Esophagus (tissue), 2 donors: Measurements from ENCODE around the gene GALR3. TPM values are rescaled to one million over a fixed set of nuclear protein-coding genes. Genes with fewer than 3 reads are reported as not detected.

Experiments used
- H3K27ac ChIP-seq, 2 donors: one replicate each; pipeline ENCODE4 v1.5.1; 2013; ENCODE audit warnings: low read depth in 2 of 2, mild to moderate bottlenecking in 2 of 2, inconsistent platforms in 1 of 2, low read length in 1 of 2, moderate library complexity in 1 of 2
- H3K27me3 ChIP-seq, 2 donors: one replicate each; pipeline ENCODE4 v1.6.1; 2013; ENCODE audit warnings: low read length in 2 of 2, control low read depth in 1 of 2, mild to moderate bottlenecking in 1 of 2; ENCODE audit not compliant: insufficient read depth in 2 of 2, control insufficient read depth in 1 of 2
- H3K36me3 ChIP-seq, 2 donors: one replicate each; pipeline ENCODE4 v1.6.1; 2013; ENCODE audit warnings: low read length in 1 of 2; ENCODE audit not compliant: control insufficient read depth in 2 of 2, insufficient read depth in 2 of 2
- H3K4me1 ChIP-seq, 2 donors: one replicate each; pipeline ENCODE4 v1.6.1; 2013; ENCODE audit warnings: low read length in 1 of 2; ENCODE audit not compliant: control insufficient read depth in 2 of 2, insufficient read depth in 2 of 2
- H3K4me3 ChIP-seq, 2 donors: one replicate each; pipeline ENCODE4 v1.5.1; 2013; ENCODE audit warnings: low read length in 2 of 2, mild to moderate bottlenecking in 2 of 2, low read depth in 1 of 2, moderate library complexity in 1 of 2
- H3K9me3 ChIP-seq, 2 donors: one replicate each; pipeline ENCODE4 v1.6.1; 2013; ENCODE audit warnings: mild to moderate bottlenecking in 2 of 2, low read depth in 1 of 2, low read length in 1 of 2, moderate library complexity in 1 of 2; ENCODE audit not compliant: control insufficient read depth in 2 of 2, insufficient read depth in 1 of 2
- WGBS, 2 donors: extraction: QIAGEN DNeasy Blood & Tissue Kit; methylation state at CpG; one replicate each; pipeline ENCODE4 v1.1.7; 2013; 5-methylcytosine and 5-hydroxymethylcytosine counted together
- polyA plus RNA-seq, 2 donors: library from polyadenylated mRNA; stranded (reverse); fragments of 200-250 nt; gene quantifications; one replicate each; pipeline ENCODE4 v1.2.3, GENCODE V29; 2013
- donor health status: healthy with polysubstance abuse.
- donor health status: Bipolar disorder and iron deficiency.

The GALR3 gene
- under 1 TPM in 1 of 2 donors, not detected in 1; 0.02 TPM for polyA plus RNA-seq

DNA sequence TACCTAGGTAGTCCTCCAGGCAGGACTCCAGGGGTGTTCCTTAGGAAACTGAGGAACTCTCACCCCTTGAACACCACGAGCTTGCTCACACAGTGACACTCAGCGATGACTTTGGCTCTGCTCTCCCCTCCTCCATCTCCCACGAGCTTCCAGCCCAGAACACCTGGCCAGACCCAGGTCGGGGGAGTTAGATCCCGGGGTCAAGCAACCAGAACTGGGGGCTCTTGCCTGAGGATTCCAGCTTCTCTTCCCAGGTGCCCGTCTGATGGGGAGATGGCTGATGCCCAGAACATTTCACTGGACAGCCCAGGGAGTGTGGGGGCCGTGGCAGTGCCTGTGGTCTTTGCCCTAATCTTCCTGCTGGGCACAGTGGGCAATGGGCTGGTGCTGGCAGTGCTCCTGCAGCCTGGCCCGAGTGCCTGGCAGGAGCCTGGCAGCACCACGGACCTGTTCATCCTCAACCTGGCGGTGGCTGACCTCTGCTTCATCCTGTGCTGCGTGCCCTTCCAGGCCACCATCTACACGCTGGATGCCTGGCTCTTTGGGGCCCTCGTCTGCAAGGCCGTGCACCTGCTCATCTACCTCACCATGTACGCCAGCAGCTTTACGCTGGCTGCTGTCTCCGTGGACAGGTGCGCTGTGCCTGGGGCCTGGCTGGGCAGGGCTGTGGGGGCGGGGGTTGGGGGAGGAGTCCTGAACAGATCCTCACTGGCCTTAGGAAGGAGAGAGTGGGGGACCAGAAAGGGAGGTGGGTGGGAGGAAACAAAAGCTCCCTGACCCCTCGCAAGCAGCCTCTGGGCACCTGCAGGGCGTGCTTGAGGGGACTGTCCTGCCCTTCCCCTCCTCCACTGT lies at the start of gene GALR3:
Gene GALR3 (plus strand): TSS at position 249 of the 852 bp plus-strand sequence. CDS start 25 bp downstream, at position 274.
- 64 to 67% methylated on average over 21 of the region's 21 CpGs for WGBS, 2 donors
- peaks cover 16 to 17% of the 10 kb centered on the region in 2 donors for H3K4me1 ChIP-seq
- no peak within 1 kb of the TSS for H3K27ac ChIP-seq
- H3K4me3 ChIP-seq: no peak within 1 kb of the TSS
- H3K36me3 ChIP-seq: no peaks in the 10 kb centered on the region
- no peaks in the 10 kb centered on the region for H3K27me3 ChIP-seq
- no peaks in the 10 kb centered on the region for H3K9me3 ChIP-seq

DNA sequence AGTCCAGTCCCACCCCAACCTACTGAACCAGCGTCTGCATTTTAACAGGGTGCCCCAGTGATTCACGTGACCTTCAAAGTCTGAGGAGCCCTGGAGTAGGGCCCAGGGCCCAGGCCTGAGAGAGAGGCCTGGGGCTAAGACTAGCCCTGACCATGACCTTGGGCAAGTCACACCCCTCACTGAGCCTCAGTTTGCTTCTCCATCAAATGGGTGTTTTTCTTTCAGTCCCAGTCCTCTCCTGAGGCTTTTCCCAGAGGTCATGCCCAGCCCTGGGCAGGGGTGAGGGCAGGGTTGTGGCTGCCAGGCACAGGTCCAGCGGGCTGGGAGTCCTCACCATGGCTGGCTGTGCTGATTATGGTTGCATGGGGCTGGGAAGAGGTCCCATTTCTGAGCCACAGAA lies 48.5 kb upstream of the GALR3 start:
- Histone ChIP-seq H3K4me3 (no peak overlapping the region), H3K27me3 (no peaks in the 10 kb centered on the region), H3K27ac (peak overlapping the region; percentile 15 to 91), H3K36me3 (peaks cover 6 to 27% of the 10 kb centered on the region in 2 donors), H3K9me3 (peaks cover 0 to 1% of the 10 kb centered on the region in 2 donors), H3K4me1 (peaks cover 0 to 19% of the 10 kb centered on the region in 2 donors)
- WGBS, 2 donors: 82 to 83% methylated on average over 3 of the region's 3 CpGs

- Histone ChIP-seq H3K9me3 (peaks cover 0 to 1% of the 10 kb centered on the region in 2 donors), H3K4me1 (peaks cover 0 to 19% of the 10 kb centered on the region in 2 donors), H3K27me3 (no peaks in the 10 kb centered on the region), H3K36me3 (peaks cover 6 to 27% of the 10 kb centered on the region in 2 donors), H3K4me3 (no peak overlapping the region), H3K27ac (peak overlapping the region; percentile 91 to 95)
- WGBS, 2 donors: 66 to 75% methylated on average over 17 of the region's 17 CpGs
Measured at GRCh38 chr22:37775785-37776638, 47.2 kb upstream of the GALR3 start.

GRCh38 chr22:37776639-37777005 lies 46.6 kb upstream of the GALR3 start:
- Histone ChIP-seq H3K4me3 (no peak overlapping the region), H3K4me1 (peaks cover 0 to 19% of the 10 kb centered on the region in 2 donors), H3K27ac (peak overlapping the region; percentile 91 to 95), H3K9me3 (peaks cover 0 to 1% of the 10 kb centered on the region in 2 donors), H3K27me3 (no peaks in the 10 kb centered on the region), H3K36me3 (peaks cover 3 to 22% of the 10 kb centered on the region in 2 donors)
- WGBS, 2 donors: 49 to 65% methylated on average over 10 of the region's 10 CpGs

- H3K27ac ChIP-seq: peak overlapping the region; percentile 91 to 95
- peaks cover 0 to 24% of the 10 kb centered on the region in 2 donors for H3K4me1 ChIP-seq
- WGBS, 2 donors: 34 to 35% methylated on average over 11 of the region's 11 CpGs
- H3K36me3 ChIP-seq: peaks cover 0 to 16% of the 10 kb centered on the region in 2 donors
- H3K4me3 ChIP-seq: no peak overlapping the region
- no peaks in the 10 kb centered on the region for H3K27me3 ChIP-seq
- H3K9me3 ChIP-seq: no peaks in the 10 kb centered on the region
Measured at GRCh38 chr22:37777122-37777687, 46.0 kb upstream of the GALR3 start.

GRCh38 chr22:37778370-37779009 lies 44.7 kb upstream of the GALR3 start:
- WGBS, 2 donors: 84% methylated on average over 10 of the region's 10 CpGs
- H3K4me1 ChIP-seq: peaks cover 8 to 35% of the 10 kb centered on the region in 2 donors

DNA sequence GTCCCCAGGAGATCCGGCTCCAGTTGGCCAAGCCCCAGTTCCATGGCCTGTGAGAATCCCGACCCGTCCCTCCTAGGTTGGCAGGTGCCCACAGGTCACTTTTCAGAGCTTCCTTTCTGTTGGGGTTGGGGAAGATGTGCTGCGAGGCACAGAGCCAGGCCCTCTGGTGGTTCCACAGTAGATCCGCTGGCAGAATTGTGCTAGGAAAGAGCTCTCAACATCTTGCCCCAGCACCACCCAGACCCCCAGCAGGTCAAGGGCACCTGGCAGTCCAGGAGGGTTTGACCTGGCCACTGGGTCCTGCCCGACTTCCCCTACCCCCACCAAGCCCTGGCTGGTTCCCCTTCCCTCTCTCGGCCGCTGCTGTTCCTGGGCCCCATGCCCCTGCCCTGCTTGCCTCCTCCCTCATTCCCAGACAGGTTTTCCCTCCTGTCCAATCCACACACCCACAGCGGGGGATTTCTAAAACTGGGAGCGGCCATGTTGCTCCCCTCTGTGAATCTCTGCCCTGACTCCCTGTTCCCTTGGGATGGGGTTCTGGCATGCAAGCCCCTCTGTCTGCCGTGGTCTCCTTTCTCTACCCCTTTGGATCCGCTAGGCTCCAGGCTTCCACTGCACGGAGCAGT lies 41.6 kb upstream of the GALR3 start:
- Histone ChIP-seq H3K4me1 (peaks cover 12 to 26% of the 10 kb centered on the region in 2 donors), H3K36me3 (no peaks in the 10 kb centered on the region), H3K4me3 (no peak overlapping the region), H3K27ac (peak overlapping the region; percentile 40 to 97), H3K9me3 (no peaks in the 10 kb centered on the region), H3K27me3 (no peaks in the 10 kb centered on the region)
- WGBS, 2 donors: 43 to 63% methylated on average over 13 of the region's 13 CpGs

More at GRCh38 chr22:37778370-37779009, 44.7 kb upstream of the GALR3 start:
- Histone ChIP-seq H3K36me3 (peaks cover 0 to 4% of the 10 kb centered on the region in 2 donors), H3K27ac (peak overlapping the region in 1 of 2 donors; percentile 5), H3K4me3 (no peak overlapping the region), H3K9me3 (no peaks in the 10 kb centered on the region), H3K27me3 (no peaks in the 10 kb centered on the region)

DNA sequence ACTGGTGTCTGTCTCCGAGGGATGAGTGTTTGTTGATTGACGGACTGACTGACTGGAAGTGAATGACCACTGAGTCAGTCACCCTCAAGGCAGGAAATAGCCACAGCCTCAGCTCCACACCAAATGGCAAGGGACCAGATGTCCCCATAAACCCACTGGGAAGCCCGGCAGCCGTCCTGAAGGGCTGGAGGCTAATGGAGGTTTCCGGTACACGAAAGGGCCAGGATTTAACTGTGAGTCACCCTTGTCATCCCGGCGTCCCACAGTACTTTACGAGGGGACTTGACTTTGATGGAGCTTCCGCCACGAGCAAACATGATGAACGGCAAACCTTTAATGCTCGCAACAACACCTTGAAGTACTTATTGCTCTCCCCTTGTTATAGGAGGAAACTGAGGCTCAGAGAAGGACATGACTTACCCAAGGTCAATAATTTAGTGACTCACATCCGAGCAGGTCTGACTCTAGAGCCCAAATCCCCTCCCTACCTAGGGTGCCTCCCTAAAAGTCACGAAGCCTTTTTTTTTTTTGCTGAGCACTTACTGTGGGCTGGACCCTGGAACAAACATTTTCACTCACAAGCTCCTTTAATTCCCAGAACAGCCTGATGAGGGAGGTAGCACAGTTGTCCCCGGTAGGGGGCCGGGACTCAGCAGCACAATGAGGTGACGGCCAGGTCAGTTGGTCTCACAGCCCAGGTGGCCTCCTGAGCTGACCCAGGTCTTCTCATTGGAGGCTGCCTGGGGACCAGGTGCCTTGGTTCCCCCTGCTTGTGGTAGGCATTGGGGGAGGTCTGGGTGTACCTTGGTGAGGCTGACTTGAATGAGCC lies 40.6 kb upstream of the GALR3 start:
- H3K27ac ChIP-seq: peak overlapping the region; percentile 90 to 97
- H3K9me3 ChIP-seq: no peaks in the 10 kb centered on the region
- WGBS, 2 donors: 67 to 73% methylated on average over 18 of the region's 18 CpGs
- peaks cover 12 to 26% of the 10 kb centered on the region in 2 donors for H3K4me1 ChIP-seq
- H3K36me3 ChIP-seq: no peaks in the 10 kb centered on the region
- H3K4me3 ChIP-seq: no peak overlapping the region
- H3K27me3 ChIP-seq: no peaks in the 10 kb centered on the region
